ENCODE measurements around the gene NOXRED1.

The NOXRED1 gene

GRCh38 chr14:77423423-77423822 is at the start of gene NOXRED1:
NOXRED1 (minus strand) TSS chr14:77423523; CDS start chr14:77422889, 634 bp downstream.
- no peak for TF ChIP-seq MYC (IDR thresholded peaks at IDR 0.05; ENCODE audit: low read depth, low read length)
- TF ChIP-seq, protein P1, sequence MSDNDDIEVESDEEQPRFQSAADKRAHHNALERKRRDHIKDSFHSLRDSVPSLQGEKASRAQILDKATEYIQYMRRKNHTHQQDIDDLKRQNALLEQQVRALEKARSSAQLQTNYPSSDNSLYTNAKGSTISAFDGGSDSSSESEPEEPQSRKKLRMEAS (IDR thresholded peaks at IDR 0.05; ENCODE audit: low read depth, low read length), result no peak
- TF ChIP-seq POLR2A (IDR thresholded peaks at IDR 0.05; ENCODE audit: extremely low read depth, insufficient read length), result no peak
- TF ChIP-seq CTCF (IDR thresholded peaks at IDR 0.05; ENCODE audit: low read depth, low read length), result no peak
- no peak for DNase-seq (ENCODE audit: low read depth)

GRCh38 chr14:77470224-77470870 is 47.0 kb upstream of the NOXRED1 start:
- TF ChIP-seq MYC (IDR thresholded peaks at IDR 0.05; ENCODE audit: low read depth, low read length) (0 out of 2 replicates have a peak, but pooled peaks have one; percentile 29), POLR2A (IDR thresholded peaks at IDR 0.05; ENCODE audit: extremely low read depth, insufficient read length) (no peak), CTCF (IDR thresholded peaks at IDR 0.05; ENCODE audit: low read depth, low read length) (no peak)
- TF ChIP-seq, protein P1 (IDR thresholded peaks at IDR 0.05; ENCODE audit: low read depth, low read length), result peak; percentile 20; the same call in 1 of the 2 replicates
- no peak overlapping the region for H3K4me3 ChIP-seq (ENCODE audit: low read depth, low read length)
- no peak for DNase-seq (ENCODE audit: low read depth)

More at GRCh38 chr14:77423423-77423822, at the start of gene NOXRED1:
- H3K4me3 ChIP-seq (ENCODE audit: low read depth, low read length), result no peak within 1 kb of the TSS

GRCh38 chr14:77469539-77469938 is 46.2 kb upstream of the NOXRED1 start:
- no peak overlapping the region for H3K4me3 ChIP-seq (ENCODE audit: low read depth, low read length)
- no peak for TF ChIP-seq POLR2A (IDR thresholded peaks at IDR 0.05; ENCODE audit: extremely low read depth, insufficient read length)
- no peak for TF ChIP-seq CTCF (IDR thresholded peaks at IDR 0.05; ENCODE audit: low read depth, low read length)
- TF ChIP-seq, protein P1 (IDR thresholded peaks at IDR 0.05; ENCODE audit: low read depth, low read length), result no peak
- no peak for TF ChIP-seq MYC (IDR thresholded peaks at IDR 0.05; ENCODE audit: low read depth, low read length)
- DNase-seq (ENCODE audit: low read depth), result no peak

DNA sequence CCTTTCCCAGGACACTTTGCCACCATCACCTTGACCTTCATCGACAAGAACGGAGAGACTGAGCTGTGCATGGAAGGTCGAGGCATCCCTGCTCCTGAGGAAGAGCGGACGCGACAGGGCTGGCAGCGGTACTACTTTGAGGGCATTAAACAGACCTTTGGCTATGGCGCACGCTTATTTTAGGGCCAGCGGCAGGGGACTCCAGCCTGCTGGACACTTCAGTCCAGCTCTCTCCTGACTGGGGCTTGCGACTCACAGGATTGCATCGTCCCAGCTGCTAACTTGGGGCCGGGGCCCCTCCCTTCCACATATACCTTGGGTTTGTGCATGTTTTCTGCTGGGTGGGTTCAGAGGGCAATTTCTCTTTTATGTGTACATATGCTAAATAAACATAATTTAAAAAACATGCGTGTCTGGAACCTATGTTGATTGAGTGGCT is 45.8 kb upstream of the NOXRED1 start:
- DNase-seq (ENCODE audit: low read depth), result no peak
- TF ChIP-seq POLR2A (IDR thresholded peaks at IDR 0.05; ENCODE audit: extremely low read depth, insufficient read length) (no peak), MYC (IDR thresholded peaks at IDR 0.05; ENCODE audit: low read depth, low read length) (no peak), CTCF (IDR thresholded peaks at IDR 0.05; ENCODE audit: low read depth, low read length) (no peak)
- TF ChIP-seq, protein P1 (IDR thresholded peaks at IDR 0.05; ENCODE audit: low read depth, low read length), result no peak
- H3K4me3 ChIP-seq (ENCODE audit: low read depth, low read length), result no peak overlapping the region

GRCh38 chr14:77467801-77468200 is 44.5 kb upstream of the NOXRED1 start:
- TF ChIP-seq MYC (IDR thresholded peaks at IDR 0.05; ENCODE audit: low read depth, low read length) (no peak), POLR2A (IDR thresholded peaks at IDR 0.05; ENCODE audit: extremely low read depth, insufficient read length) (no peak), CTCF (IDR thresholded peaks at IDR 0.05; ENCODE audit: low read depth, low read length) (no peak)
- TF ChIP-seq, protein P1 (IDR thresholded peaks at IDR 0.05; ENCODE audit: low read depth, low read length), result no peak
- H3K4me3 ChIP-seq (ENCODE audit: low read depth, low read length), result no peak overlapping the region
- no peak for DNase-seq (ENCODE audit: low read depth)
